AG09319 (cell line): ENCODE measurements around the gene KDM7A.

Source experiments
- DNase-seq: peaks from one replicate; pipeline ENCODE4 v3.0.0-alpha.2; 2010; ENCODE audit warnings: low read depth; ENCODE audit errors: extremely low read depth
- TF ChIP-seq, protein P1 (sequence below): IDR thresholded peaks from 2 replicates; pipeline ENCODE4 v1.5.1; 2011; ENCODE audit warnings: low read depth, mild to moderate bottlenecking, inconsistent platforms, low read length, moderate library complexity

The KDM7A gene

GRCh38 chr7:140035400-140036223 is 141.2 kb downstream of the KDM7A start:
- TF ChIP-seq, protein P1, sequence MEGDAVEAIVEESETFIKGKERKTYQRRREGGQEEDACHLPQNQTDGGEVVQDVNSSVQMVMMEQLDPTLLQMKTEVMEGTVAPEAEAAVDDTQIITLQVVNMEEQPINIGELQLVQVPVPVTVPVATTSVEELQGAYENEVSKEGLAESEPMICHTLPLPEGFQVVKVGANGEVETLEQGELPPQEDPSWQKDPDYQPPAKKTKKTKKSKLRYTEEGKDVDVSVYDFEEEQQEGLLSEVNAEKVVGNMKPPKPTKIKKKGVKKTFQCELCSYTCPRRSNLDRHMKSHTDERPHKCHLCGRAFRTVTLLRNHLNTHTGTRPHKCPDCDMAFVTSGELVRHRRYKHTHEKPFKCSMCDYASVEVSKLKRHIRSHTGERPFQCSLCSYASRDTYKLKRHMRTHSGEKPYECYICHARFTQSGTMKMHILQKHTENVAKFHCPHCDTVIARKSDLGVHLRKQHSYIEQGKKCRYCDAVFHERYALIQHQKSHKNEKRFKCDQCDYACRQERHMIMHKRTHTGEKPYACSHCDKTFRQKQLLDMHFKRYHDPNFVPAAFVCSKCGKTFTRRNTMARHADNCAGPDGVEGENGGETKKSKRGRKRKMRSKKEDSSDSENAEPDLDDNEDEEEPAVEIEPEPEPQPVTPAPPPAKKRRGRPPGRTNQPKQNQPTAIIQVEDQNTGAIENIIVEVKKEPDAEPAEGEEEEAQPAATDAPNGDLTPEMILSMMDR: no peak
- no peak for DNase-seq
